Suprapubic skin (tissue), 4 donors: ENCODE data around the gene PDCD2. TPM values are rescaled to one million over a fixed set of nuclear protein-coding genes. Genes with fewer than 3 reads are reported as not detected.

ENCODE experiments used
- DNase-seq, 2 donors: peaks; one replicate each; pipeline ENCODE4 v3.0.0-alpha.2; 2019; ENCODE audit warnings: low spot score in 2 of 2
- H3K27ac ChIP-seq: fragments of 200-600 bp; sonication (generic); one replicate; pipeline ENCODE4 v1.5.1; 2019
- H3K27me3 ChIP-seq: fragments of 200-600 bp; sonication (generic); one replicate; pipeline ENCODE4 v1.5.1; 2019
- H3K36me3 ChIP-seq: fragments of 200-600 bp; sonication (generic); one replicate; pipeline ENCODE4 v1.5.1; 2019
- H3K4me1 ChIP-seq: fragments of 200-600 bp; sonication (generic); one replicate; pipeline ENCODE4 v1.5.1; 2019
- H3K4me3 ChIP-seq: fragments of 200-600 bp; sonication (generic); one replicate; pipeline ENCODE4 v1.5.1; 2019; ENCODE audit warnings: mild to moderate bottlenecking
- H3K9me3 ChIP-seq: fragments of 200-600 bp; sonication (generic); one replicate; pipeline ENCODE4 v1.5.1; 2019
- CTCF ChIP-seq, 2 donors: fragments of 200-600 bp in 1 of 2; fragments of 450-650 bp in 1 of 2; sonication (generic) in 1 of 2; IDR thresholded peaks; one replicate each; pipeline ENCODE4 v1.5.1; 2016 to 2019; ENCODE audit warnings: antibody characterized with exemption in 2 of 2, mild to moderate bottlenecking in 1 of 2, moderate library complexity in 1 of 2
- EP300 ChIP-seq: sonication (generic); formaldehyde crosslinking; IDR thresholded peaks from one replicate; pipeline ENCODE4 v1.6.1; 2017; ENCODE audit warnings: antibody characterized with exemption
- POLR2A ChIP-seq, 2 donors: fragments of 450-650 bp; IDR thresholded peaks; one replicate each; pipeline ENCODE4 v1.6.1; 2017; ENCODE audit warnings: antibody characterized with exemption in 2 of 2, mild to moderate bottlenecking in 2 of 2, moderate library complexity in 2 of 2
- POLR2AphosphoS5 ChIP-seq, 3 donors: sonication (generic); formaldehyde crosslinking; IDR thresholded peaks; one replicate each; pipeline ENCODE4 v1.6.1; 2017; ENCODE audit warnings: antibody characterized with exemption in 3 of 3
- WGBS: methylation state at CpG from one replicate; pipeline ENCODE4 v1.1.5; 2018; 5-methylcytosine and 5-hydroxymethylcytosine counted together
- total RNA-seq, 4 donors: library from RNA; depleted of rRNA; stranded (reverse); fragments of >200 nt; gene quantifications; one replicate each; pipeline ENCODE4 v1.1.0, GENCODE V29; 2016

The PDCD2 gene
- total RNA-seq, 4 donors from 2014 or later: 50.0 to 80.3 (median 73.7) TPM

GRCh38 chr6:170554796-170555137 lies 29.7 kb downstream of the PDCD2 start:
- no peak for DNase-seq
- peak overlapping the region; percentile 89 for H3K27ac ChIP-seq
- no peaks in the 10 kb centered on the region for H3K9me3 ChIP-seq
- peak overlapping the region; percentile 99 for H3K4me3 ChIP-seq
- H3K36me3 ChIP-seq: no peaks in the 10 kb centered on the region
- no peaks in the 10 kb centered on the region for H3K27me3 ChIP-seq
- peaks cover 50% of the 10 kb centered on the region for H3K4me1 ChIP-seq
- no peak for TF ChIP-seq CTCF (IDR thresholded peaks at IDR 0.05)
- TF ChIP-seq EP300: no peak
- TF ChIP-seq POLR2AphosphoS5 (IDR thresholded peaks at IDR 0.05): no peak
- TF ChIP-seq POLR2A (IDR thresholded peaks at IDR 0.05): no peak
- WGBS: 2% methylated on average over 7 of the region's 7 CpGs

GRCh38 chr6:170554013-170554795 lies 30.2 kb downstream of the PDCD2 start, which contains the start of gene TBP:
Gene TBP, plus strand, starts transcription at chr6:170554369. Its CDS starts 2,661 bp downstream, at chr6:170557030.
- DNase-seq: peak; percentile 98 to 99
- Histone ChIP-seq H3K27ac (peak within 1 kb of the TSS; percentile 89), H3K4me1 (peaks cover 54% of the 10 kb centered on the region), H3K36me3 (no peaks in the 10 kb centered on the region), H3K9me3 (no peaks in the 10 kb centered on the region), H3K27me3 (no peaks in the 10 kb centered on the region), H3K4me3 (peak within 1 kb of the TSS; percentile 99)
- TF ChIP-seq EP300: peak; percentile 8
- peak in 2 of 3 donors; percentile 69 to 92 for TF ChIP-seq POLR2AphosphoS5 (IDR thresholded peaks at IDR 0.05)
- peak in 1 of 2 donors; percentile 51 for TF ChIP-seq POLR2A (IDR thresholded peaks at IDR 0.05)
- no peak for TF ChIP-seq CTCF (IDR thresholded peaks at IDR 0.05)
- under 1% methylated on average over 45 of the region's 51 CpGs for WGBS

- H3K4me3 ChIP-seq: peak overlapping the region; percentile 99
- no peak for DNase-seq
- peak overlapping the region; percentile 89 for H3K27ac ChIP-seq
- peaks cover 5% of the 10 kb centered on the region for H3K36me3 ChIP-seq
- peaks cover 61% of the 10 kb centered on the region for H3K4me1 ChIP-seq
- H3K9me3 ChIP-seq: no peaks in the 10 kb centered on the region
- 1% methylated on average over 13 of the region's 13 CpGs for WGBS
- no peaks in the 10 kb centered on the region for H3K27me3 ChIP-seq
- no peak for TF ChIP-seq POLR2A (IDR thresholded peaks at IDR 0.05)
- peak; percentile 30 for TF ChIP-seq EP300
Observed at GRCh38 chr6:170553534-170554012, 30.9 kb downstream of the PDCD2 start.

GRCh38 chr6:170552765-170553533 lies 31.5 kb downstream of the PDCD2 start, which contains the start of gene PSMB1:
Gene PSMB1, minus strand, starts transcription at chr6:170553307. Its CDS starts 65 bp downstream, at chr6:170553242.
- H3K9me3 ChIP-seq: no peaks in the 10 kb centered on the region
- peak; percentile 88 to 95 for TF ChIP-seq POLR2A (IDR thresholded peaks at IDR 0.05)
- no peak for TF ChIP-seq CTCF (IDR thresholded peaks at IDR 0.05)
- peak; percentile 79 to 91 (median 88) for TF ChIP-seq POLR2AphosphoS5 (IDR thresholded peaks at IDR 0.05)
- no peak for TF ChIP-seq EP300
- H3K4me3 ChIP-seq: peak within 1 kb of the TSS; percentile 99
- peak within 1 kb of the TSS; percentile 89 for H3K27ac ChIP-seq
- no peaks in the 10 kb centered on the region for H3K27me3 ChIP-seq
- under 1% methylated on average over 40 of the region's 41 CpGs for WGBS
- peaks cover 65% of the 10 kb centered on the region for H3K4me1 ChIP-seq
- H3K36me3 ChIP-seq: peaks cover 11% of the 10 kb centered on the region
- peak; percentile 97 for DNase-seq

- no peak for DNase-seq
- Histone ChIP-seq H3K36me3 (peaks cover 81% of the 10 kb centered on the region), H3K27ac (no peak overlapping the region), H3K9me3 (no peaks in the 10 kb centered on the region), H3K27me3 (no peaks in the 10 kb centered on the region), H3K4me3 (no peak overlapping the region), H3K4me1 (peaks cover 22% of the 10 kb centered on the region)
- WGBS: 15% methylated on average over 2 of the region's 2 CpGs
- TF ChIP-seq POLR2A (IDR thresholded peaks at IDR 0.05) (no peak), POLR2AphosphoS5 (IDR thresholded peaks at IDR 0.05) (no peak), EP300 (no peak), CTCF (IDR thresholded peaks at IDR 0.05) (no peak)
Observed at GRCh38 chr6:170545405-170545804, 39.0 kb downstream of the PDCD2 start.
